Measurements from ENCODE around the gene TMEM204. TPM values are rescaled to one million over a fixed set of nuclear protein-coding genes. Genes with fewer than 3 reads are reported as not detected.
"Not testable (repeated sequence)": the region's sequence is repeated elsewhere in the genome, so short reads cannot be mapped to it uniquely, and the experiment has no call there.

TMEM204 gene
- polyA plus RNA-seq, 2 of the 4 experiments (the other 2 are of a cell fraction) = not detected

DNA sequence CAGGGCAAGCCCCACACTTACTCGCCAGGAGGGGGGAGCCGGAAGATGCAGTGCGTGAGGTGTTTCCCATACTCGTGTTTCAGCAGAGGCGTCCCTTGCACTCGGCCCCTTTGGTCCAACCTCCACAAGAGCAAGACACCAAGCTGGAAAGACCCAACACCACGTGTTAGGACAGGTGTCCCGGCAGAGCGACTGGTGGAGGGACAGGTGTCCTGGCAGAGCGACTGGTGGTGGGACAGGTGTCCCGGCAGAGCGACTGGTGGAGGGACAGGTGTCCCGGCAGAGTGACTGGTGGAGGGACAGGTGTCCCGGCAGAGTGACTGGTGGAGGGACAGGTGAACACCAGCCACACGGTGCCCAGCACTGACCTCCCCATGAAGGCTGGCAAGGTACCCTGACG, 59.0 kb downstream of the TMEM204 start (continued):
- TF ChIP-seq MYC (IDR thresholded peaks at IDR 0.05; ENCODE audit: borderline replicate concordance, low read length) = no peak
- no peak for TF ChIP-seq EHF (CRISPR knock-in tag; IDR thresholded peaks at IDR 0.05)
- no peak for TF ChIP-seq HDAC2 (IDR thresholded peaks at IDR 0.05)
- TF ChIP-seq RAD21 (conservative IDR thresholded peaks at IDR 0.05 in 1 of 2, IDR thresholded peaks at IDR 0.05 in 1 of 2) = no peak
- TF ChIP-seq POLR2AphosphoS2 (conservative IDR thresholded peaks at IDR 0.05; ENCODE audit: low read length) = no peak

DNA sequence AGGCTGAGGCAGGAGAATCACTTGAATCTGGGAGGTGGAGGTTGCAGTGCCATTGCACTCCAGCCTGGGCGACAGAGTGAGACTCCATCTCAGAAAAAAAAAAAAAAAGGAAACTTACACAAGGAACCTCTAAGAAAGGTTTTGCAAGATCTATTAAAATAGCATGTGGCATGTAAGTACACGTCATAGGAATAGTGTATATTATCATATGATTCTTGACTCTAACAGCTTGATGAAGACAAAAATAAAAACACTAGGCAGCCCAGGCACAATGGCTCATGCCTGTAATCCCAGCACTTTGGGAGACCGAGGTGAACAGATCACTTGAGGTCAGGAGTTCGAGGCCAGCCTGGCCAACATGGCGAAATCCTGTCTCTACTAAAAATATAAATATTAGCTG, 62.0 kb downstream of the TMEM204 start:
- CTCF ChIA-PET; H3K4me2 ChIP-seq; H3K4me1 ChIP-seq; H3K4me3 ChIP-seq; POLR2A ChIA-PET; H3K9me3 ChIP-seq; ATAC-seq; FAIRE-seq; H3K27ac ChIP-seq; DNase-seq (ENCODE audit: low read depth in 1 of 2, low spot score in 1 of 2): not testable (repeated sequence)
- 85% methylated on average over 5 of the region's 5 CpGs for WGBS (ENCODE audit: missing lambda C conversion rate)

DNA sequence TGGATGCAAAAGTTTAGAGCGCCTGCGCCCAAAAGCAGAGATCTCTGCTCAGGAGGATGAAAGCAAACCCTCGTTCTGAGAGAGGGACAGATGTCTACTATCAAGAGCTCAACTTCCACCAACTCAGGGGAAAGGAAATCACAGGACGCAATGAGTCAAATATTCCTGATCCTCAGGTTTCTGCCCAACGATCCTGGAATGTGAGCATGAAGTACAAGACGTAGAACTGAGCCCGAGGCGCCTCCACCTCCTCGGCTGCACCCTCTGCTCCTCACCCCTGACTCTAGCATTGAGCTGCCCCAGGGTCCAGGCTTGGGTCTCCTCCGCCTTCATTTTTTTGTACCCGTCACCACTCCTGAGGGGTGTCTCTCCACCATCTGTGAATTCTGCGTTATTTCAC, 63.0 kb downstream of the TMEM204 start:
- Histone ChIP-seq H3K27ac (no peak overlapping the region), H3K4me3 (no peak overlapping the region), H3K4me1 (no peaks in the 10 kb centered on the region), H3K9me3 (no peaks in the 10 kb centered on the region), H3K4me2 (no peak overlapping the region)
- FAIRE-seq (no peak), ATAC-seq (no peak), DNase-seq (ENCODE audit: low read depth in 1 of 2, low spot score in 1 of 2) (no peak)
- ChIA-PET POLR2A (no interaction called here), CTCF (interaction anchor here (0.5 to 1.1 kb wide), 4 partner anchors 13 to 615 kb away, joined by 3 to 4 read pairs (median 3); partner anchors contain the start of genes MAPK8IP3 and SOX8)
- no peak for TF ChIP-seq FOSL2 (IDR thresholded peaks at IDR 0.05)
- TF ChIP-seq FOSL2 (CRISPR knock-in tag; IDR thresholded peaks at IDR 0.05) = no peak
- no peak for TF ChIP-seq RNF2 (IDR thresholded peaks at IDR 0.05; ENCODE audit: borderline replicate concordance, low read depth)
- TF ChIP-seq, protein P1, sequence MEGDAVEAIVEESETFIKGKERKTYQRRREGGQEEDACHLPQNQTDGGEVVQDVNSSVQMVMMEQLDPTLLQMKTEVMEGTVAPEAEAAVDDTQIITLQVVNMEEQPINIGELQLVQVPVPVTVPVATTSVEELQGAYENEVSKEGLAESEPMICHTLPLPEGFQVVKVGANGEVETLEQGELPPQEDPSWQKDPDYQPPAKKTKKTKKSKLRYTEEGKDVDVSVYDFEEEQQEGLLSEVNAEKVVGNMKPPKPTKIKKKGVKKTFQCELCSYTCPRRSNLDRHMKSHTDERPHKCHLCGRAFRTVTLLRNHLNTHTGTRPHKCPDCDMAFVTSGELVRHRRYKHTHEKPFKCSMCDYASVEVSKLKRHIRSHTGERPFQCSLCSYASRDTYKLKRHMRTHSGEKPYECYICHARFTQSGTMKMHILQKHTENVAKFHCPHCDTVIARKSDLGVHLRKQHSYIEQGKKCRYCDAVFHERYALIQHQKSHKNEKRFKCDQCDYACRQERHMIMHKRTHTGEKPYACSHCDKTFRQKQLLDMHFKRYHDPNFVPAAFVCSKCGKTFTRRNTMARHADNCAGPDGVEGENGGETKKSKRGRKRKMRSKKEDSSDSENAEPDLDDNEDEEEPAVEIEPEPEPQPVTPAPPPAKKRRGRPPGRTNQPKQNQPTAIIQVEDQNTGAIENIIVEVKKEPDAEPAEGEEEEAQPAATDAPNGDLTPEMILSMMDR (IDR thresholded peaks at IDR 0.05) = no peak
- TF ChIP-seq TFCP2L1 (CRISPR knock-in tag; IDR thresholded peaks at IDR 0.05) = no peak
- TF ChIP-seq, protein P2, sequence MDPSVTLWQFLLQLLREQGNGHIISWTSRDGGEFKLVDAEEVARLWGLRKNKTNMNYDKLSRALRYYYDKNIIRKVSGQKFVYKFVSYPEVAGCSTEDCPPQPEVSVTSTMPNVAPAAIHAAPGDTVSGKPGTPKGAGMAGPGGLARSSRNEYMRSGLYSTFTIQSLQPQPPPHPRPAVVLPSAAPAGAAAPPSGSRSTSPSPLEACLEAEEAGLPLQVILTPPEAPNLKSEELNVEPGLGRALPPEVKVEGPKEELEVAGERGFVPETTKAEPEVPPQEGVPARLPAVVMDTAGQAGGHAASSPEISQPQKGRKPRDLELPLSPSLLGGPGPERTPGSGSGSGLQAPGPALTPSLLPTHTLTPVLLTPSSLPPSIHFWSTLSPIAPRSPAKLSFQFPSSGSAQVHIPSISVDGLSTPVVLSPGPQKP (IDR thresholded peaks at IDR 0.05; ENCODE audit: low read depth, low read length) = no peak
- no peak for TF ChIP-seq ZNF302 (CRISPR knock-in tag; IDR thresholded peaks at IDR 0.05)
- TF ChIP-seq EHF (CRISPR knock-in tag; IDR thresholded peaks at IDR 0.05) = no peak
- no peak for TF ChIP-seq HEYL (CRISPR knock-in tag; IDR thresholded peaks at IDR 0.05)
- TF ChIP-seq EP300 (IDR thresholded peaks at IDR 0.05) = no peak
- TF ChIP-seq, protein P3, sequence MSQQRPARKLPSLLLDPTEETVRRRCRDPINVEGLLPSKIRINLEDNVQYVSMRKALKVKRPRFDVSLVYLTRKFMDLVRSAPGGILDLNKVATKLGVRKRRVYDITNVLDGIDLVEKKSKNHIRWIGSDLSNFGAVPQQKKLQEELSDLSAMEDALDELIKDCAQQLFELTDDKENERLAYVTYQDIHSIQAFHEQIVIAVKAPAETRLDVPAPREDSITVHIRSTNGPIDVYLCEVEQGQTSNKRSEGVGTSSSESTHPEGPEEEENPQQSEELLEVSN (IDR thresholded peaks at IDR 0.05; ENCODE audit: borderline replicate concordance, low read depth) = no peak
- TF ChIP-seq RARB (CRISPR knock-in tag; IDR thresholded peaks at IDR 0.05) = no peak
- no peak for TF ChIP-seq BHLHE40 (IDR thresholded peaks at IDR 0.05; ENCODE audit: low read depth, low read length)
- TF ChIP-seq HOXB13 (CRISPR knock-in tag; IDR thresholded peaks at IDR 0.05; ENCODE audit: low read depth) = no peak
- no peak for TF ChIP-seq CEBPB (IDR thresholded peaks at IDR 0.05)
- no peak for TF ChIP-seq CHD2 (IDR thresholded peaks at IDR 0.05; ENCODE audit: low read length, partially characterized antibody)
- TF ChIP-seq, protein P4, sequence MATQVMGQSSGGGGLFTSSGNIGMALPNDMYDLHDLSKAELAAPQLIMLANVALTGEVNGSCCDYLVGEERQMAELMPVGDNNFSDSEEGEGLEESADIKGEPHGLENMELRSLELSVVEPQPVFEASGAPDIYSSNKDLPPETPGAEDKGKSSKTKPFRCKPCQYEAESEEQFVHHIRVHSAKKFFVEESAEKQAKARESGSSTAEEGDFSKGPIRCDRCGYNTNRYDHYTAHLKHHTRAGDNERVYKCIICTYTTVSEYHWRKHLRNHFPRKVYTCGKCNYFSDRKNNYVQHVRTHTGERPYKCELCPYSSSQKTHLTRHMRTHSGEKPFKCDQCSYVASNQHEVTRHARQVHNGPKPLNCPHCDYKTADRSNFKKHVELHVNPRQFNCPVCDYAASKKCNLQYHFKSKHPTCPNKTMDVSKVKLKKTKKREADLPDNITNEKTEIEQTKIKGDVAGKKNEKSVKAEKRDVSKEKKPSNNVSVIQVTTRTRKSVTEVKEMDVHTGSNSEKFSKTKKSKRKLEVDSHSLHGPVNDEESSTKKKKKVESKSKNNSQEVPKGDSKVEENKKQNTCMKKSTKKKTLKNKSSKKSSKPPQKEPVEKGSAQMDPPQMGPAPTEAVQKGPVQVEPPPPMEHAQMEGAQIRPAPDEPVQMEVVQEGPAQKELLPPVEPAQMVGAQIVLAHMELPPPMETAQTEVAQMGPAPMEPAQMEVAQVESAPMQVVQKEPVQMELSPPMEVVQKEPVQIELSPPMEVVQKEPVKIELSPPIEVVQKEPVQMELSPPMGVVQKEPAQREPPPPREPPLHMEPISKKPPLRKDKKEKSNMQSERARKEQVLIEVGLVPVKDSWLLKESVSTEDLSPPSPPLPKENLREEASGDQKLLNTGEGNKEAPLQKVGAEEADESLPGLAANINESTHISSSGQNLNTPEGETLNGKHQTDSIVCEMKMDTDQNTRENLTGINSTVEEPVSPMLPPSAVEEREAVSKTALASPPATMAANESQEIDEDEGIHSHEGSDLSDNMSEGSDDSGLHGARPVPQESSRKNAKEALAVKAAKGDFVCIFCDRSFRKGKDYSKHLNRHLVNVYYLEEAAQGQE (IDR thresholded peaks at IDR 0.05) = no peak
- no peak for TF ChIP-seq PHF8 (IDR thresholded peaks at IDR 0.05; ENCODE audit: borderline replicate concordance, low read depth)
- TF ChIP-seq SMC3 (IDR thresholded peaks at IDR 0.05) = no peak
- 91% methylated on average over 12 of the region's 12 CpGs for WGBS (ENCODE audit: missing lambda C conversion rate)
